ENCODE results near the gene DSP. TPM values are rescaled to one million over a fixed set of nuclear protein-coding genes. Genes with fewer than 3 reads are reported as not detected.

The DSP gene
- total and polyA plus RNA-seq, 2 of the 13 experiments (the other 11 are each of a cell fraction or from before 2014, with no cell fraction given), result 89.8 to 117 TPM

- TF ChIP-seq ZFY (CRISPR knock-in tag; IDR thresholded peaks at IDR 0.05), result peak; percentile 19; the same call in 1 of the 2 replicates
- TF ChIP-seq ZNF142 (CRISPR knock-in tag; IDR thresholded peaks at IDR 0.05), result 0 out of 2 replicates have a peak, but pooled peaks have one; percentile 8
- TF ChIP-seq HOXA3 (CRISPR knock-in tag; IDR thresholded peaks at IDR 0.05), result peak; percentile 94
- no peak for TF ChIP-seq RARG (CRISPR knock-in tag; IDR thresholded peaks at IDR 0.05; ENCODE audit: low read depth)
- TF ChIP-seq ZNF710 (CRISPR knock-in tag; IDR thresholded peaks at IDR 0.05; ENCODE audit: borderline replicate concordance), result peak; percentile 98
- TF ChIP-seq ZNF282 (IDR thresholded peaks at IDR 0.05; ENCODE audit: partially characterized antibody), result no peak
- 0 out of 2 replicates have a peak, but pooled peaks have one; percentile 29 for TF ChIP-seq ZNF839 (CRISPR knock-in tag; IDR thresholded peaks at IDR 0.05; ENCODE audit: borderline replicate concordance)
- peak; percentile 93 for TF ChIP-seq MXD4 (CRISPR knock-in tag; IDR thresholded peaks at IDR 0.05)
- no peak for TF ChIP-seq ZNF646 (CRISPR knock-in tag; IDR thresholded peaks at IDR 0.05)
- no peak for TF ChIP-seq MLXIP (CRISPR knock-in tag; IDR thresholded peaks at IDR 0.05; ENCODE audit: borderline replicate concordance)
Measured at GRCh38 chr6:7561153-7561964, 19.9 kb downstream of the DSP start (continued).
